Measurements from ENCODE around the gene ACTR1A.

The ACTR1A gene

DNA sequence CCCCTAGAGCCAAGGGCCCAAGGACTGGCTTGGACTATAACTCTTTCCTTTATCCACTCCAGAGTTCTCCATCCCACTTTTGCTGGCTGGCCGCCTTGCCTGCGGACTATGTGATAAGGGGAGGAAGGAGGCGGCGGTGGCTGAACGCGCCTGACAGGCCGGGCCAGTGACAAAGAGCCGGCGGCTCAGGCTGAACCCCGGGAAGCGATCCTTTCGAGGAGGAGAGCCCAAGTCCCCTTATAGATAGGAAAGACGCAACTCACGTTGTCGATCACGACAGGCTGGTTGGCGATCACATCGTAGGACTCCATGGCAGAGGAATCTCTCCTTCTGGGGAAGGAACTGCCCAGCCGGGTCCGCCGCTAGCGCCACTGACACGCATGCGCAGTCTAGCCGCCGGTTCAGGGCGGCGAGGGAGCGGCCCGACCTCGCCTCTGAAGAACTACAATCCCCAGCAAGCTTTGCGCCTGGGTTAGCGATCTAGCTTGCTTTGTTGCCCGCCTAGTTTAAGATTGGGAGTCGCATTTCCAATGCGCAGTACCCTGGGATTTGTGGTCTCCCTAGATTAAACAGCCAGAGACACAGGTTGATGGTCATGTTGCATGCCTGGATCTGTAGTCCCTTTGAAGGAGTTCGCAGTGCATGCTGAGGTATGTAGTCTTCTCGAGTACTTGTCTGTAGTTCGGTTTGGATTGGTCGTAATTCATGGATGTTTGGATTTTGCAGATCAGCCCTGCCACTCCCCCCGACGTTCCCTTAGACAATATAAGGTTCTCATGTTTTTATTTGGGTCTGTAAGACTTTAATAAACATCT lies at the start of gene ACTR1A:
Gene ACTR1A (minus strand): TSS at position 376 of the 815 bp plus-strand sequence. CDS start 65 bp downstream, at position 311.
- Mint-ChIP-seq H3K4me3 (no peak within 1 kb of the TSS), H3K9me3 (no peaks in the 10 kb centered on the region), H3K27me3 (no peaks in the 10 kb centered on the region), H3K27ac (ENCODE audit: low read depth) (no peak within 1 kb of the TSS), H3K36me3 (ENCODE audit: insufficient read depth) (peaks cover 8% of the 10 kb centered on the region), H3K4me1 (peaks cover 33% of the 10 kb centered on the region)
- DNase-seq (ENCODE audit: low spot score in 2 of 2) (peak; percentile 93 to 98), ATAC-seq (replicated peaks; ENCODE audit: extremely low read depth, poor library complexity, severe bottlenecking) (peak; percentile 67)

DNA sequence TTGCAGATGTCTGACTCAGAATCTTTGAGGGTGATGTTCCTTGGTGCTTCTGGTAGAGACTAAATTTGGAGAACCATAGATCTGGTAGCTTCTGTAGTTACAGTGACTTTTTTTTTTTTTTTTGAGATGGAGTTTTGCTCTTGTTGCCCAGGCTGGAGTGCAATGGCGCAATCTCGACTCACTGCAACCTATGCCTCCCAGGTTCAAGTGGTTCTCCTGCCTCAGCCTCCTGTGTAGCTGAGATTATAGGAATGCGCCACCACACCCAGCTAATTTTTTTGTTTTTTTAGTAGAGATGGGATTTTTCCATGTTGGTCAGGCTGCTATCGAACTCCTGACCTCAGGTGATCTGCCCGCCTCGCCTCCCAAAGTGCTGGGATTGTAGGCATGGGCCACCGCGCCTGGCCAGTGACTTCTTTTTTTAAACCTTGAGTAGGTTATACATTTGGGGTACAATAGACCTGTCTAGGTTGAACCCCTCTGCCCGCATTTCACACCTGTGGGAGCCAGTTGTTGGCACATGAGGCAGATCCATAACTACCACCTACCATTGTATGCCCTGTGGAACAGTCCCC lies 48.2 kb upstream of the ACTR1A start:
- no peak for ATAC-seq (replicated peaks; ENCODE audit: extremely low read depth, poor library complexity, severe bottlenecking)
- Mint-ChIP-seq H3K27ac (ENCODE audit: low read depth) (no peak overlapping the region), H3K36me3 (ENCODE audit: insufficient read depth) (peaks cover 11% of the 10 kb centered on the region), H3K4me3 (no peak overlapping the region), H3K27me3 (no peaks in the 10 kb centered on the region), H3K4me1 (peaks cover 7% of the 10 kb centered on the region), H3K9me3 (no peaks in the 10 kb centered on the region)
- no peak for DNase-seq (ENCODE audit: low spot score in 2 of 2)

DNA sequence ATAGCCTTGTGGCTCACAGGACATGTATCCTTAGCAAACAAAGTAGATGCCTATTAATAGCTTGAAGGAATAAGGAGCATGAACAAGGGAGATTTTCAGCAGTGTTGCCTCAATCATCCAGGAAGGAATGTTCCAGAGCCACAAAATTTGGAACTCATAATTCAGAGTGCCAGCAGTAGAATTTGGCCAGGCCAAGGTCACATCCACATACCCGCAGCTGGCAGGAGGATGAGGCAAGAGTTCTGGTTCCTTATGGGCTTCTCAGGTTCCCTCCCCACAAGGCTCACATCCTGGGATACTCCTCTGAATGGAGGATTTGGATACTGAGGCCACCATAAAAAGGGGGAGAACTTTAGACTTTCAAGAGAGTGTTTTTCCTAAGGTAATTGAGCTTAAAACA lies 47.0 kb upstream of the ACTR1A start:
- Mint-ChIP-seq H3K4me3 (no peak overlapping the region), H3K4me1 (peaks cover 7% of the 10 kb centered on the region), H3K27ac (ENCODE audit: low read depth) (no peak overlapping the region), H3K36me3 (ENCODE audit: insufficient read depth) (peaks cover 10% of the 10 kb centered on the region), H3K27me3 (no peaks in the 10 kb centered on the region), H3K9me3 (no peaks in the 10 kb centered on the region)
- ATAC-seq (replicated peaks; ENCODE audit: extremely low read depth, poor library complexity, severe bottlenecking) (no peak), DNase-seq (ENCODE audit: low spot score in 2 of 2) (no peak)

DNA sequence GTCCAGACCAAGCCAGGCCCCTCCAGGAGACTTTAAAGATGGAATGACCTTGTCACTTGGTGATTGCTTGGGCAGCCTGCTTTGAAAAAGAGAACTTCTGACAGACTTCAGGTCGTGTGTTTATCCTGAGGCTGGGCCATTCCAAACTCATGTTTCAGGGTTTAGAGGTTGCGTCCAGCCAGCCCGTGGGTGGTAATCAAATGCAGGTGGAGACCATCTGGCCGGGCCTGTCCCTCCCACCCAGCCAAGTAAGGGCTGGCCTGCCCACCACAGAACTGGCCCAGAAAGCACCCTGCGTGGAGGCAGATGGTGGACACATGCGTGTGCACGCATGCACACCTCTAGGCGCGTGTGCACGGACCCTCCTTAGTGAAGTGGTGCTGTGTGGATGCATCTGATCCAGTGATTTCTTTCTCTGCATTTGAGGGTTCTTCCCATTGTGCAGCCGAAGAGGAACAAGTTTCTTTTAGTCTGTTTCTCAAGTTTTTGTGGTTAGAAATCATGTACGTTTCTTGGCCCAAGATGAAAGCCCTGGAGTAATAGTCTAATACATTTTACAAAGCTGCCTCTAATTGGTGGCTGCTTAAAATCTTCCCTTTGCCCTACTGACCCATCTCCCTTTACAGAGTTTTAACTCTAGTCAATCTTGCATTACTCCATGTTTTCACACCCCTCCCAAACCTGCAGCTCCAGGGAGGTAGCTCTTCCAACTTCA lies 44.3 kb upstream of the ACTR1A start:
- H3K27me3 Mint-ChIP-seq = no peaks in the 10 kb centered on the region
- H3K9me3 Mint-ChIP-seq = no peaks in the 10 kb centered on the region
- DNase-seq (ENCODE audit: low spot score in 2 of 2) (no peak), ATAC-seq (replicated peaks; ENCODE audit: extremely low read depth, poor library complexity, severe bottlenecking) (no peak)
- peaks cover 13% of the 10 kb centered on the region for H3K4me1 Mint-ChIP-seq
- H3K4me3 Mint-ChIP-seq = no peak overlapping the region
- no peak overlapping the region for H3K27ac Mint-ChIP-seq (ENCODE audit: low read depth)
- peaks cover 8% of the 10 kb centered on the region for H3K36me3 Mint-ChIP-seq (ENCODE audit: insufficient read depth)

DNA sequence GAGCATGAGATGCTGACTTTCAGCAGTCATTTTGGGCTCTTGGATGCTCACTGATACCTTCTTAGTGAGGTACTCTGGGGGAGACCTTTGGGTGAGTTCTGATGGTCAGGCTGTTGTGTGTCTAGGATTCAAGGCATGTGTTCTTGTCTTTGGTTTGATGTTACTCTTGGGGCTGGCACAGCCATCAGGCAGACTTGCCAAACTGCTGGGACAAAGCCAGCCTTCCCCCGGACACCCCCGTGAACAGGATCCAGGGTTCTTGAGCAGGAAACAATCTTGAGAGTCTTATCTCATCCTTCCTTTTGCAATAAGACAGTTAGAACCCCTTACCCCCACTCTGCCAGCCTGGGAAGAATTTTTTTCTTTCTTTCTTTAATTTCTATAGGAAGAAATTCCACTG lies 43.5 kb upstream of the ACTR1A start:
- ATAC-seq (replicated peaks; ENCODE audit: extremely low read depth, poor library complexity, severe bottlenecking) (no peak), DNase-seq (ENCODE audit: low spot score in 2 of 2) (no peak)
- Mint-ChIP-seq H3K4me1 (peaks cover 13% of the 10 kb centered on the region), H3K27ac (ENCODE audit: low read depth) (no peak overlapping the region), H3K4me3 (no peak overlapping the region), H3K27me3 (no peaks in the 10 kb centered on the region), H3K36me3 (ENCODE audit: insufficient read depth) (peaks cover 8% of the 10 kb centered on the region), H3K9me3 (no peaks in the 10 kb centered on the region)

DNA sequence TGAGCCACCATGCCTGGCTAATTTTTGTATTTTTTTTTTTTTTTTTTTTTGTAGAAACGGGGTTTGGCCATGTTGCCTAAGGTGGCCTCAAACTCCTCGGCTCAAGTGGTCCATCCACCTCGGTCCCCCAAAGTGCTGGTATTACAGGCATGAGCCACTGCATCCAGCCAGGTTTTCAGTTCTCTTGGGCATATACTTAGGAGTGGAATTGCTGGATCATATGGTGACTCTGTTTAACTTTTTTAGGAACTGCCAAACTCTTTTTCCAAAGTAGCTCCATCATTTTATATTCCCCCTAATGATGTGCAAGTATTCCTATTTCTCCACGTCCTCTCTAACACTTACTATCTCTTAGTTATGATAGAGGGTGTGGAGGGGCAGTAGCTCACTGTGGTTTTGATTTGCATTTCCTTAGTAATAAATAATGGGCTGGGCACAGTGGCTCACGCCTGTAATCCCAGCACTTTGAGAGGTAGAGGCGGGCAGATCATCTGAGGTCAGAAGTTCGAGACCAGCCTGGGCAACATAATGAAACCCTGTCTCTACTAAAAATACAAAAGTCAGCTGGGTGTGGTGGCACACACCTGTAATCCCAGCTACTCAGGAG lies 42.9 kb upstream of the ACTR1A start:
- Mint-ChIP-seq H3K36me3 (ENCODE audit: insufficient read depth) (peaks cover 6% of the 10 kb centered on the region), H3K27ac (ENCODE audit: low read depth) (no peak overlapping the region), H3K27me3 (no peaks in the 10 kb centered on the region), H3K4me1 (peaks cover 13% of the 10 kb centered on the region), H3K9me3 (no peaks in the 10 kb centered on the region), H3K4me3 (no peak overlapping the region)
- ATAC-seq (replicated peaks; ENCODE audit: extremely low read depth, poor library complexity, severe bottlenecking) = no peak
- DNase-seq (ENCODE audit: low spot score in 2 of 2) = no peak

DNA sequence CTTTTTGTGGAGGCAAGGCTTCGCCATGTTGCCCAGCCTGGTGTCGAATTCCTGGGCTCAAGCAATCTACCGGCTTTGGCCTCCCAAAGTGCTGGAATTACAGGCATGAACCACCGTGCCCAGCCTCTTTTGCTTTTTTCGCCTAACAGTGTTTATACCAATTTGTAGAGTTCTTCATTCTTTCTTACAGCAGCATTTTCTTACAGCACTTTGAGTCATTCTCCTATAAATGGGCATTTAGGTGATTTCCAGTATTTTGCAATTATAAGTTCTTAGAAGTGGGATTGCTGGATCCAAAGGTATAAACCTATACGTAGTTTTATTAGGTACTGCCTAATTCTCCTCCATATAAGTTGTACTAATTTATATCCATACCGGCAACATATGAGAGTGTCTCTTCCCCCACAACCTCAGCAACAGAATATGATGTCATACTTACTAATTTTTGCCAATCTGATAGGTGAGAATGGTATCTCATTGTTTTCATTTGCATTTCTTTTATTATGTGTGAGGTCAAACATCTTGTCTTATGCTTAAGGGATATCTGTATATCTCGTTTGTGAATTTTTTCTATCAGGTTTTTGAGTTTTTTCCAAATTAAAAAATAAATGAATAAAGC lies 40.4 kb upstream of the ACTR1A start:
- Mint-ChIP-seq H3K27me3 (no peaks in the 10 kb centered on the region), H3K9me3 (no peaks in the 10 kb centered on the region), H3K36me3 (ENCODE audit: insufficient read depth) (peaks cover 1% of the 10 kb centered on the region), H3K4me1 (peaks cover 19% of the 10 kb centered on the region), H3K27ac (ENCODE audit: low read depth) (no peak overlapping the region), H3K4me3 (no peak overlapping the region)
- no peak for DNase-seq (ENCODE audit: low spot score in 2 of 2)
- ATAC-seq (replicated peaks; ENCODE audit: extremely low read depth, poor library complexity, severe bottlenecking) = no peak

DNA sequence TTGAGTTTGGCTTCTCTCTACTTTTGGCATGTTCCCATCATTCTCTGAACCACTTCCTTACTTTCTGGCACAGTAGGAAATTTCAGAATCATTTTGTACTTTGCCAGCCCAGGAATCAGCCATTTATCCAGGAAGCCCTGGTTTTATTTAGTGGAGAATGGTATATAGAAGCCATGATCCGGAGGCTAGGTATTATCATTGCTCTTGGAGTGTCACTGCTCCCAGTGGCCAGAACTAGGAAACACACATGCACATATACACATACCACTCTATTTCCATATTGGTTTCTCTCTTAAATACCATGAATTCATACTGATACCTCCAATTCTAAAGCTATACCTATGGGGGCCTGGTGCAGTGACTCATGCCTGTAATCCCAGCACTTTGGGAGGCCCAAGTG lies 37.5 kb upstream of the ACTR1A start:
- Mint-ChIP-seq H3K4me1 (peaks cover 18% of the 10 kb centered on the region), H3K4me3 (no peak overlapping the region), H3K36me3 (ENCODE audit: insufficient read depth) (peaks cover 1% of the 10 kb centered on the region), H3K9me3 (no peaks in the 10 kb centered on the region), H3K27me3 (no peaks in the 10 kb centered on the region), H3K27ac (ENCODE audit: low read depth) (no peak overlapping the region)
- no peak for DNase-seq (ENCODE audit: low spot score in 2 of 2)
- no peak for ATAC-seq (replicated peaks; ENCODE audit: extremely low read depth, poor library complexity, severe bottlenecking)

DNA sequence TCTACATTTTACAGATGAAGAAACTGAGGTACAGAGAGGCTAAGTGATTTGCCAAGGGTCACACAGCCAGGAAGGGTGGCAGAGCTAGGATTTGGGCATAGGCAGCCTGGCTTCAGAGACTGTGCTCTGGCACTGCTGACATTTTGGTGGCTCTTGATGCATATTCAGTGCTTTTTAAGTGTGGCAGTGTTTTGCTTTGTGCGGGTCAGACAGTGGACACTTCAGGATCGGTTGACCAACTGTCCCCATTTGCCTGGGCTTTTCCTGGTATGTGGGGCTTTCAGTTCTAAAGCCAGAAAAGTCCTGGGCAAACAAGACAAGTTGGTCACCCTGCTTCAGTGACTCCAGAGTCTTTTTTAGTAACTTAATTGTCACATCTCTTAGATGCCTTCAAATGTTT lies 36.3 kb upstream of the ACTR1A start:
- peaks cover 25% of the 10 kb centered on the region for H3K4me1 Mint-ChIP-seq
- no peaks in the 10 kb centered on the region for H3K9me3 Mint-ChIP-seq
- no peak for ATAC-seq (replicated peaks; ENCODE audit: extremely low read depth, poor library complexity, severe bottlenecking)
- H3K27me3 Mint-ChIP-seq = no peaks in the 10 kb centered on the region
- no peak for DNase-seq (ENCODE audit: low spot score in 2 of 2)
- peaks cover 1% of the 10 kb centered on the region for H3K36me3 Mint-ChIP-seq (ENCODE audit: insufficient read depth)
- H3K4me3 Mint-ChIP-seq = no peak overlapping the region
- H3K27ac Mint-ChIP-seq (ENCODE audit: low read depth) = no peak overlapping the region

DNA sequence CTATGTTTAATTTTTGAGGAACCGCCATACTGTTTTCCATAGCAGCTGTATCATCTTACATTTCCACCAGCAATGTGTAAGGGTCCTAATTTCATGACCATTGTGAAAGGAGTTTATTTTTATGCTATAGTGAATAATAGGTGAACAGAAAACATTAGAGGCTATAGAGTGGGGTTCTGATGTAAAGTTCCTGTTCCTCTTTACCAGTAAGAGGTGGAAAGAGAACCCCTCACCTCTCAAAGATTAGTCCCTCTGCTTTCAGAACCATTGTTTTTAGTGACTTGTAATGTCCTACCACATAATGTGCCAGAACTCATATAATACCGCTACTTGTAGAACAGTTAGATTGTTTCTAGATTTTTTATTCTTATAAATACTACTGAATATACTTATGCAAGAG lies 35.4 kb upstream of the ACTR1A start:
- DNase-seq (ENCODE audit: low spot score in 2 of 2) (no peak), ATAC-seq (replicated peaks; ENCODE audit: extremely low read depth, poor library complexity, severe bottlenecking) (no peak)
- no peak overlapping the region for H3K27ac Mint-ChIP-seq (ENCODE audit: low read depth)
- no peaks in the 10 kb centered on the region for H3K27me3 Mint-ChIP-seq
- H3K9me3 Mint-ChIP-seq = no peaks in the 10 kb centered on the region
- H3K4me3 Mint-ChIP-seq = no peak overlapping the region
- peaks cover 27% of the 10 kb centered on the region for H3K4me1 Mint-ChIP-seq
- H3K36me3 Mint-ChIP-seq (ENCODE audit: insufficient read depth) = peaks cover 1% of the 10 kb centered on the region

DNA sequence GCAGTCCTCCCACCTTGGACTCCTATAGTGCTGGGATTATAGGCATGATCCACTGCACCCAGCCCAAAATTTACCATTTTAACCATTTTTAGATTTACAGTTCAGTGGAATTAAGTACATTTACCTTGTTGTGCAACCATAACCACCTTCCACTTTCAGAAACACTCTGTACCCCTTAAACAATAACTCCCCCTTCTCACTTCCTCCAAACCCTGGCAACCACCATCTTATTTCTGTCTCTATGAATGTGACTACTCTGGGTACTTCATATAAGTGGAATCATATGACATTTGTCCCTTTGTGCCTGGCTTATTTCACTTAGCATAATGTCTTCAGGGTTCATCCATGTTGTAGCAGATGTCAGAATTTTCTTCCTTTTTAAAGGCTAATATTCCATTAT lies 34.9 kb upstream of the ACTR1A start:
- Mint-ChIP-seq H3K36me3 (ENCODE audit: insufficient read depth) (peaks cover 1% of the 10 kb centered on the region), H3K27me3 (no peaks in the 10 kb centered on the region), H3K4me3 (no peak overlapping the region), H3K27ac (ENCODE audit: low read depth) (no peak overlapping the region), H3K9me3 (no peaks in the 10 kb centered on the region), H3K4me1 (peaks cover 23% of the 10 kb centered on the region)
- DNase-seq (ENCODE audit: low spot score in 2 of 2) (no peak), ATAC-seq (replicated peaks; ENCODE audit: extremely low read depth, poor library complexity, severe bottlenecking) (no peak)

DNA sequence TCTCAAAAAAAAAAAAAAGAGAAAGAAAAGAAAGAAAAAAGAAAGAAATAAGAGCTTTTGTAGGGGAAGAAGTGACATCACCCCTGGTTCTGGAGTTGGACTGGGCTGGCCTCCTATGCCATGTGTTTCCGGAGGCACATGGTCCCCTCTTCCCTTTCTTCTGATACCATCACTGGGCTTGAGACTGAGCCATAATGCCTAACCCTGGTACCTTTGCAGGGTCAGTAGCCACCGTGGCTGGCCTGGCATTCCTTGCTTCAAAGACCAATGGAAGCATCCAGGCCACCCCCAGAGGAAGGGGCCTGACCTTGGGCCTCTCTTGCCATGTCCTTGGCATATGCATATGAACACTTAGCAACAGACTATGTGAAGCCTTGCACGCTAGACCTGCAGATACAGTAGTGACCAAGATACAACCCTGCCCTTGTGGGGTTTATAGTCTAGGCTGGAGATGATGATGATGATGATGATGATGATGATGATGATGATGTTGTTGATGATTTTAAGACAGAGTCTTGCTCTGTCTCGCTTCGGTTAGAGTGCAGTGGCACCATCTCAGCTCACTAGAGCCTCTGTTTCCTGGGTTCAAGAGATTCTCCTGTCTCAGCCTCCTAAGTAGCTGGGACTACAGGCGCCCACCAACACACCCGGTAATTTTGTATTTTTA lies 33.1 kb upstream of the ACTR1A start:
- Mint-ChIP-seq H3K36me3 (ENCODE audit: insufficient read depth) (peaks cover under 1% of the 10 kb centered on the region), H3K27me3 (no peaks in the 10 kb centered on the region), H3K4me1 (peaks cover 28% of the 10 kb centered on the region), H3K4me3 (no peak overlapping the region), H3K27ac (ENCODE audit: low read depth) (peak overlapping the region; percentile 73), H3K9me3 (no peaks in the 10 kb centered on the region)
- no peak for DNase-seq (ENCODE audit: low spot score in 2 of 2)
- ATAC-seq (replicated peaks; ENCODE audit: extremely low read depth, poor library complexity, severe bottlenecking) = no peak

All from central memory CD8-positive, alpha-beta T cell (primary cell).